Activated CD8-positive, alpha-beta memory T cell treated with anti-CD3 and anti-CD28 coated beads for 48 hours (primary cell): ENCODE data around the gene KCNJ9.
"Not testable (repeated sequence)": the region's sequence is repeated elsewhere in the genome, so short reads cannot be mapped to it uniquely, and the experiment has no call there.

ENCODE experiments used
- DNase-seq, 3 experiments: peaks; one replicate each; pipeline ENCODE4 v3.0.0-alpha.2; 2020; ENCODE audit warnings: low read depth in 2 of 3, low spot score in 2 of 3

Gene KCNJ9

DNA sequence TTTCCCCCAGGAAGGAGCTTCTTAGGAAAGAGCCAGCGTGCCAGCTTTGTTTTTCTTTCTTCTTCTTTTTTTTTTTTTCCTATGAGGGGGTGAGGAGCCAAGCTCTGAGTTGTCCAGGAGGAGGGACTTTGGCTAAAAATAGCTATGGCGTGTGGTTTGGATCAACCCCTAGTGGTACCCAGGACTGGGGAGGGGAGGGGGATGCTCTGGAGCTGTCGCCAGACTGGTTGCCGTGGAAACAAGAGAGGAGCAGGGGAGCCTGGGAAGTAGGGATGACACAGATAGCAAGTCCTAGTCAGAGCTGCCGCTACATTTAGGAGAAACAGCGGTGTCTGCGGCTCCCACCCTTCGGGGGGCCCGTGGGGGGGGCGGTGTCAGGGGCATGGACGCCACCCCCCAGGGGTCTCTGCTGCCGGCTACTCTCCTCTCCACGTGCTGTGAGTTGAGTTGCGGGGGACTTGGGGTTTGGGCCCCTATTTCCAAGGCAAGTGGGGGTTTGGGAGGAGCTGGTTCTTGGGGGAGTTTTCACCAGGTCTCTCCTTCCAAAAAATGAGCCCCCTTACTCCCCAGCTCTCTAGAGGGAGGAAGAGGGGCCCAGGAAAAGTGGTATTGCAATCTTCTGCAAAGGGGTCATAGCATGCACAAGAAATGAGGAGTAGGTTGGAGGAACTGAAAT is at the start of gene KCNJ9:
Gene KCNJ9, plus strand, starts transcription at position 278 of the 676 bp plus-strand sequence. CDS start 2,493 bp downstream, outside the sequence.
- no peak for DNase-seq

DNA sequence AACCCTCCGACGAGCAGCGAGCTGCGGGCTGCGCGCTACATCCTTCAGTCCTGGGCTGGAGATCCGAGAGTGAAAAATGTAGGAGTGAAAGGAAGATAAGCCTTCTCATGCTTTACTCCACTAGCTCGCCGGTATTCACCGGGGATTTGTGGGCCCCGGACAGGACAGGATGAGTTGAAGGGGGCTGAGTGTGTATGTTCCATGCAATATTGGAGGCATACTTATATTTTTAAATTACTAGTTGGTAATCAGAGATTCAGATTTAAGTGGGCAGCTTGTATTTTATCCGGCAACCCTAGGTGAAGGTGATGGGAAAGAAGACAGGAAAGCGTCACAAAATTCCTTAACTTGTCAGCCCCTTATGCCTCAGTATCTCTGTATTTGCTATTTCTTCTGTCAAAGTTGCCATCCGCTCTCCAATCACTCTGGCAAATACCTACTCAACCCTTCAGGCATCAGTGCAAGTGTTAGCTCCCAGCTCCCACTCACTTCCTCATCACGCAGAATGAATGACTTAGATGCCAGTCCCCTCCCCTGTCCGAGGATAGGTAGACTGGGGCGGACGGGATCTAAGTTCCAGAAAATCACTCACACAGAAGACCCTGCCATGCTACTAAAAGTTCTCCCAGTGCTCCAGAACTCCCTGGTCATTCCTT is 49.0 kb upstream of the KCNJ9 start:
- no peak for DNase-seq

DNA sequence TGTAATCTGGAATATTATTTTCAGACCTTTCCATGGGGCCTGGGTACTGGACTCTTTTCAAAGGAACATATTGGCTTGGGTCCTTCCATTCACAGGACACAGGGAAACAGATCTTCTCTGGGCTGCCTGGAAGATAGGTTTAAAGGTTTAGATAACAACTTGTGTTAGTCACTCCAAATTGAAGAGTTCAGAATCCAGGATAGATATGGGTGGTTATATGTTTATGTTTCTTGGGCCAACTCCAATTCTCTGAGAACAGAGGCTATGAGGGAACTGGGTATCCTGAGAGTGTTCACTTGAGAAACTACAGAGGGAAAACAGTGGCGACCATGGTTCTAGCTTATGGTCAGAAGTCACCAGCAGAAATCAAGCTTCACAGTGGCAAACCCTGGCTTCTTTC is 40.9 kb upstream of the KCNJ9 start:
- DNase-seq = no peak

DNA sequence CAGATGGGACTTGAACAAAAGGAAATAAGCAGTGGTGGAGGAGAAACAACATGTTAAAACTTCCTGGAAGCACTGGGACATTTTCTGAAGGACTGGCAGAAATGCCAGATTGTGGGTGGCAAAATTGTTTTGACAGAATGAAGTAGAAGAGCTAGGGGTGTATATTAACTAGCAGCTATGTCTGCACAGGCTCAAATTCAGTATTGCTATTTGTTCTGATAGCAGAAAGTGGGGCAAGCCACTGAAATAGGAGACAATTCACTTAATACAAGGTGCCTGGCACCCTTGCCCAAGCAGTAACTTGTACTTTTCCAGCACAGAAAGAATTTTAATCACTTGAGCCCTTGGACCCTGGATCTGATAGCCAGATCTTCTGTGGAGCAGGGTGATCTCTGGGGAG is 37.8 kb upstream of the KCNJ9 start:
- no peak for DNase-seq

DNA sequence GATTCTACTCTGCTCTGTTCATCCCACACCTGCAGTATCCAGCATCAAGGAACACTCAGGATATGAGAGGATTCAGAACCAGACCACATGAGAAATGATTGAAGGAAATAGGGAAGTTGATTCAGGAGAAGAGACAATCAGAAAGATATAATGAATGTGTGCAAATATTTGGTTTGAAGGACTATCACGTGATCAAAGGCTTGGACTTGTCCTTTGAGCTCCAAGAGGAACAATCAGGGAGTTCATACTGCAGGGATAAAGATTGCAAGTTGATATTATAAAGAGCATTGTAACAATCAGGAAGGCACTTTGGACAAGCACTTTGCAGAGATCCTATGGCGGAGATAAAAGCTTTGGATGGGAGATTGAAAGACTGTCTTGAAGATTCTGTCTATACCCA is 35.7 kb upstream of the KCNJ9 start:
- no peak for DNase-seq

DNA sequence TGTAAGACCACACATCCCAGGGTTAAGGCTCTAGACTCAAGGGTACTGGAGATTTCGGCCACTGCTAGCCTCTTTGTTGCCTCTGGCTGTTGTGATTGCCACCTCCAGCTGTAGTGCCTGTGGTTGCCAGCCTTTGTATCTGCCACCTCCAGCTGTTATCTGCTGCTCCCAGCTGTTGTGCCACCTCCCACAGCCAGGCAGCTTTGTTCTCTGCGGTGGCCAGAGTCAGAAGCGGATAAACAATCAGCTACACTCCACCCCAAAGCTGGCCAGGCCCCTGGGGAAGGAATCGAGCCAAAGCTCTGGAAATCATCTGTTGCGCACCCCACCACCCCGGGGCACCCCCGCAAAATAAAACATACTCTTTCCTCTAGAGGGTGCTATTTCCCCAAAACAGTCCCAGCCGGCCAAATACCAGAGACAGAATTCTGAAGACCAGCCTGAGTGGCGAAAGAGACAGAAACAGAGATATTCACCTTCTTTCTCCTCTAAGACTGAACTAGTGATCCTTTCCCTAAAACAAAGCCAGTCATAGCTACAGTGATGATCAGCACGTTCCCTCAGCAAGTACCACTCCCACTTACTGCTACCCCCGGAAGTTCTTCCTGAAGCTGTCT is 34.7 kb upstream of the KCNJ9 start:
- DNase-seq = no peak

DNA sequence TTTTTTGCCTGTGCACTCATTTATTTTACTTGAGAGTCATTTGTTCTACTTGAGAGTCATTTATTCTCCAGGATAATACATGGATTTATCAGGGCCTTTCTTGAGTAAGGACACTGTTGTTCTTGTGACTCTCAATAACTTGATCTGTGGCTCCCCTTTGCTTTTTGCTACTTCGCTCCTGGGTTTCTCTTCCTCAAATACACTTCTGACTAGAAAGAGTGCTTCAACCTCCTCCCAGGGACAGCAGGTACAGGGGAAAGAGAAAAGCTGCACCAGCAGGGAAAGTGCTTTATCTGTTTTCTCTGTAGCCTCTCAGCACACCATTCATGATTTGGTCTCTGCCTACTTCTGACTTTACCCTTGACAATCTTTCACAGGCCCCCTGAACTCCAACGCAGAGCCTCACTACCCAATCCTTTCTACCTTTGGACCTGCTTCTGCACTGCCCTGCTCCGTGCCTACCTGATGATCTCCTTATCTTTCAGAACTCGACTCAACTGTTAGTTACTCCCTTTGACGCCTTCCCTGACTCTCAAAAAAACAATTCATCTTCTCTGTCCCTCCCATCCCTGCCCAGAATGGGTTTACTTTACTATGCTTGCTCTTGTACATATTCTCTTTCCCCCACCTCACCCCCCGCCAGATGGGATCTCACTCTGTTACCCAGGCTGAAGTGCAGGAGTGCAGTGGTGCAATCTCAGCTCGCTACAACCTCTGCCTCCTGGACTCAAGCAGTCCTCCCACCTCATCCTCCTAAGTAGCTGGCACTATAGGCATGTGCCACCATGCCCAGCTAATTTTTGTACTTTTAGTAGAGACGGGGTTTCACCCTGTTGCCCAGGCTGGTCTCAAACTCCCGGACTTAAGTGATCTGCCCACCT is 34.0 kb upstream of the KCNJ9 start:
- DNase-seq = no peak

DNA sequence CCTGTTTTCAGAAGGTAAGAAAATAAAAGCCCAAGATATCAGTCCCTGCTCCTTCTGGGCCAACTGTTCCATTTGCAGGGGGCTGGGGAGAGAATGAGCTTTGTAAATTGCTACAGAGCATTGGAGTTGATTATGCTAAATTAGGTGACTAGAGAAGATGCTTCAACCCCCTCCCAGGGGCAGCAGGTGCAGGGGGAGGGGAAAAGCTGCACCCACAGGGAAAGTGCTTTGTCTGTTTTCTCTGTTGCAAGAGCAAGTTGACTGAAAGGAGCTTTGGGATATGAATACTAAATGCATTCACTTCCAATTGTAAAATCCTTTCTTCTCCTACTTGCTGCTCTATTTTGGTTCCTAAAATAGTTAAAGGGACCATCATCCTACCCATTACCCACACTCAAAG is 33.0 kb upstream of the KCNJ9 start:
- DNase-seq = no peak

DNA sequence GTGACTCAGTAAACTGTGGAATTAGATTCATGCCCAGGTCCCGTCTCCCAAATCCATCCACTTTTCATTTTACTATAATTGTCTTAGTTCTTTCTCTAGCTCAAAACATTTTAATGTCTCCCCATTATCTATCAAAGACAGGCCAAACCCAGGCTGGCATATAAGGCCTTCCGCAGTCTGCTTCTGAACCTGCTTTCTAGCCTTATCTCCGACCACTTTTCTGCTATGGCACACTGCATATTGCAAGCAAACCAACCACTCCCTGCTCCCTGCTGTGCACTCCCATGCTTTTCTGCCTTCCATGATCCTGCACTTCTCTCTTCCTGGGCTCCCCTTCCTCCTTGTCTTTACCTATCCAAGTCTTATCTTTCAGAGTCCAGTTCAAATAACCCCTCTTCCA is 32.2 kb upstream of the KCNJ9 start:
- DNase-seq = no peak

DNA sequence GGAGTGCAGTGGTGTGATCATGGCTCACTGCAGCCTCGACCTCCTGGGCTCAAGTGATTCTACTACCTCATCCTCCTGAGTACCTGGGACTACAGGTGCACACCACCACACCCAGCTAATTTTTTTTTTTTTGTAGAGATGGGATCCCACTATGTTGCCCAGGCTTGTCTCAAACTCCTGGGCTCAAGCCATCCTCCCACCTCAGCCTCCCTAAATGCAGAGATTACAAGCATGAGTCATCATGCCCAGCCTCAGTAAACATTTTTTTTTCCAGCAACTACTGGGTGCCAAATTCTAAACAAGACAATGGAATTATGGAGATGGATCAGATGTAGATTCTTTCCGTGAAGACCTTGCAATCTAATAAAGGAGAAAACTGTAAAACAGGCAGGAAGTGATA is 31.2 kb upstream of the KCNJ9 start:
- DNase-seq = not testable (repeated sequence)

DNA sequence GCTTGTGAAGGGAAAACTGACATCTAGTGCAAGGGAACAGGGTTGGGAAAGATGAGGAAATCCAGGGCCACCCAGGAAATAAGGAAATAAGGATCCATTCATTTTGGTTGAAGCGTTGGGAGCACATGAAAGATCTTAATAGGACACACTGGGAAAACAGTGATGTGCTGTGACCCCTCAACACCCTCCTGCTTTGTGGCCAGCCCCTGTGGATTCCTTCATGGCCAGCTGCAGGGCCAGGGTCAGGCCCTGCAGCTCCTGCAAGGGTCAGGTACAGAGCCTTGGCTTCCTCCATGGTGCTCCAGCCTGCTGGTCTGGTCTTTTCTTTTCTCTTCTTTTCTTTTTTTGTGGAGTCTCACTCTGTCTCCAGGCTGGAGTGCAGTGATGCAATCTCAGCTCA is 30.7 kb upstream of the KCNJ9 start:
- DNase-seq = no peak

DNA sequence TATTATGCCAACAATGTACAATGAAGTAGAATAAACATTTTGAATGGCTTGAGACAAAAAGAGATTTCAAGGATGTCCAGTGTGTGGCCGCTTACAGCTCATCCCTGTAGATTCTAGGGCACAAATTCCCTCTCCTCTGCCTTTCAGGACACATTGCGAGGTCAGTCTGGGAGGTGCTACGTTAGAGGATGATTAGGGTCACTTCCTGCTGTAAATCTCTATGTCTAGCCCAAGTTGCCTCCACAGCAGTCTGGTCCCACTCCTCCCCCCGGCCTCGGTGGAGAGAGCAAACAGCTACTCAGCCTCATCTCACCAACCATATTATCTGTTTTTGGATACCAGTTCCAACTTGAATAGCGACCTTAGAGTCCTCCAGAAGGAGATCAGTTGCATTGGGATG is 28.4 kb upstream of the KCNJ9 start:
- no peak for DNase-seq

DNA sequence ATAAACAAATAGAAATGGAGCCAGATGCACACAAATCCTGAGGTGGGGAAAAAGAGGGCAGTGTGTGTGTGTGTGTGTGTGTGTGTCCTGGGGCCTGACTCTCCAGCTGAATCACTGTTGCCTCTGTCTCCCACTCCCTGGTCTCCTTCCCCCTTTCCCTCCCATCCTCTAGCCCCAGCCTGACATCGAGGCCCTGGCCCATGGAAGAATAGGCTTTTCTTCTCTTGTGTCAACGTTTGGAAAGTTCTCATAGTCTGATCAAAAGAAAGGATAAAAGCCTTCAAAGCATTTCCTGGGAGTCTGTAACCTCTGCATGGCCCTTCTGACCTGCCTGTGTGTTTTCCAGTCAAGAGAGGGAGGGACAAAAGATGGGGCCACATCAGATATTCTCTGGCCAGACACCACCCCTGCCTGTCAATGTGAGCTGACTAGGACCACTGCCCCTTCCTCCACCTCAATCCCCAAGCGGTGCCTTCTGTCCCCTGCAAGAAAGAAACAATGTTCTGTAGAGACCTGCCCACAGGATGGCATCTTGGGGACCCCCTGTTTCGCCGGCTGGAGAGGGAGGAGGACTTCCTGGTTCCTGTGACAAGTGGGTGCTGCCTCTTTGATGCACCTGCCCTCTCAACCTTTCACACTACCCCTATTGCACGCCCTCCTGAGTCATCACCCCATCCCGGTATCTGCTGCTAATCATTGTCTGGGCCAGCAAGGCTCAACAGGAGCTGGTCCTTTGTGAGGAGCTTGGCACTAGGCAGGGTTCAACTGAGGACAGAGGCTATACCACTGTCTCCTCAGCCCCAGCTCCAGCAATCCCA is 27.6 kb upstream of the KCNJ9 start:
- no peak for DNase-seq

DNA sequence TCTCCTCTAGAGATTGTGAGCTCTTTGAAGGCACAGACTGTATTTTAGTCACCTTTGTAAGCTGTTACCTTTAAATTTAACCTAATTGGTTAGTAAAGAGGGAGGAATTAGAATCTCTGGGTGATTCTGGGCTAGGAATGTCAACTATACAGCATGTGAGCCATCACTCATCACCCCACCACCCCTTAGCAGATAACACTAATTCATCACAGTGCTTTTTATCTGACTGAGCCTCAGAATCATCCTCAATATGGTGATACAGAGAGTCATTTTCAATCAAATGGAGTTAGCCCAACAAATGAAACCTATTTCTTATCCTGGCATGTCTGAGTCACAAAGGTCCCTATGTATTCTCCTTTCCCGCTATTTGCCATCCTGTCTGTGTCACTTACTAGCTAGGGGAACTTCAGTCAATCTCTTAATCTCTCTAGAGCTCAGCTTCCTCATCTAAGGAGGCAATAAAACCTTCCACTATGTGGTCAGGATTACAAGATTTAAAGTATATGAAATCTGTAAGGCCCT is 24.6 kb upstream of the KCNJ9 start:
- DNase-seq = no peak

DNA sequence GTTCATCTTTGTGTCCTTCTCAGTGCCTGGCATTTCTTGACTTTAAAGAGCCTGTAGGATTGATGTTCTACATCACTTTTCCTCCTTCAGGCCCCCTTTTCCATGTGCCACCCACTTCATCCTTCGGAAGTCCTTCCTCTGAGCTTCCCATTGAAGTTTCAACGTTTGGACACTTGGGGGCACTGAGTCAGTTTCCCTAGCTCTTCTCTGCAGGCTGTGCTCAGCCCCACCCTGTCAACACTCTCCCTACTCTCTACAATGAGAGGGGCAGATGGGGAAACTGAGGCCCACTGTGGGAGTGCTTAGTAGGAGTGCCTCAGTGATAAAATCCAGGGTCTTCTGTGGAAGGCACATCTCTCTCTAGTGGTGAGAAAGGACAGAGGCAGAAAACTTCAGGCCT is 23.3 kb upstream of the KCNJ9 start:
- DNase-seq = no peak

DNA sequence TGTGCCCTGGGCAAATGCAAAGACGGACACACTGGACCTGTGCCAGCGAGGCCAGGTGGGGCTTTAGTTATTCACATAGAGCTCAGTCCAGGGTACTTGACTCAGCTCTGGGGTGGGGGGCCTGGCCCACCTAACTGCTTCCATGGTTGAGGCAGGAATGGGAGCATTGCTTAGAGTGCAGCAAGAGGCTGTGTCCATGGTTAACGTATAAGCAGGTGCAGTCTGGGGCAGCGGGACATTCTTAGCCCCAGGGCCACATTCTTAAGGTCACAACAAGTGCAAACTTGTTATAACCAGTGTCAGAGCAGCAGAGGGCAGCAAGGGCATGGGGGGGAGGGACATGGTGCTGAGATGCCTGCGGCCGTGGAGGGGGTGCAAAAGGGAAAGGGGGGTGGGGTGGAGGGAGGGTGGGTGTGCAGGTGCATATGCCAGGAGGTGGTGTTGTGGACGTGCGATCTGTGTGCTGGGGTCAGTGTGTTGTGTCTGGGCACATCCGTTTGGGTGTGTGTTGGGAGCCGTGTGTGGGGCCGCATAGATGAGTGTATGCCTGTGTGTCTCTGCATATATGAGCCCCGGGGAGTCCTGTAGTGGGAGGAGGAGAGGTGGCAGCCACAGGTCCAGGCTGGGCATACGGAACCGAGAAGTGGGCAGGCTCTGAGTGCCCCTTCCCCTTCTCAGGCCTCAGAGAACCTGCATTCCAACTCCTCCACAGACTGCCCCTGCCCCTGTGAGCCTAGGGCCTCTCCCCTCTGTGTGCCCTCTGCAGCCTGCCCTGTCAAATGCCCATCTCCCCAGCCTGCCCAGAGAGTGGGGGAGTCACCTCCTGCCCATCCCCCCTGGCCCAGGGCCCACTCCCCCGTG is 19.7 kb upstream of the KCNJ9 start:
- no peak for DNase-seq

DNA sequence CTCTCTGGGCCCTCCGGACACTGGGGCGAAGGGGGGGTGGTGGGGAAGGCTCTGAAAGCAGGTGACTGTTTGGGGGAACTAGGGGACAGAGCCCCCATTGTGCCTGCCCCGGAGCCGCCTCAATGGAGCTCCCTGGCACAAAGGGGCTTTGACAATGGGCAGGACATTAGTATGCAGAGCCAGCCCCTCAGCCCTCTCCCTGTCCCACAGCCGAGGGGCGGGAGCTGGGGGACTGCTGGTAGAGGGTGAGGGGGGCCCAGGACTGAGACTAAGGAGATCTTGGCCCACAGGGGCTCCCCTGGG is 19.2 kb upstream of the KCNJ9 start:
- DNase-seq = no peak

DNA sequence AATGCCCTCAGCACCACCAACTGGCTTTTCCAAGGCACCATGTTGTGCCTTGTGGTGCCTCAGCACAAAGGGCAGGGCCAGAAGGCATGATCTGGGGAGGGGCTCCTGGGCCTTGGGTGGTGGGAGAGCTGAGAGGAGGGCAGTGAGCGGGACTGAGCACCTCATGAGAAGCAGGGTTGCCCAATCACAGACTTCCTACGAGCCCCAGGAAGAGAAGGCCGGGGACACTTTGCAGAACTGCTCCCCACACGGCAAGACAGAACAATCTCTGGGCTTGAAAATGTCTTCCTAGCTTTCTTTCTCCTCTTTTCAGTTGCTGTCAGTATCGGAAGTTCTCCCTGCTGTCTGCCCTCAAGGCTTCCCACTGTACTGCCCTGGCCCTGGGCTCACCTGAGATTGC is 18.2 kb upstream of the KCNJ9 start:
- DNase-seq = no peak

DNA sequence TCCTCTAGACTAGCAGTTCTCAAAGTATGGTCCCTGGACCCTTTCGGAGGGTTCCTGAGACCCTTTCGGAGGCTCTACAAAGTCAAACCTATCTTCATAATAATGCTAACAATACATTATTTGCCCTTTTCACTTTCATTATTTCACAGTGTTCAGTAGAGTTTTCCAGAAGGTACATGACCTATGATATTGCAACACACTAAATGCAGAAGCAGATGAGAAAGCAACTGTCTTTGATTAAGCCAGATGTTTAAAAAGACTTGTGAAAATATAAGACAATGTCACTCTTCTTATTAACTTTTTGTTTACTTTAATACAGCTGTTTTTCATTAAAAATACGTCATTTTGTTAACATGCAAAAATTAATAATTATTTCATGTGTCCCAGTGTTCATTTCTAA is 17.2 kb upstream of the KCNJ9 start:
- no peak for DNase-seq

DNA sequence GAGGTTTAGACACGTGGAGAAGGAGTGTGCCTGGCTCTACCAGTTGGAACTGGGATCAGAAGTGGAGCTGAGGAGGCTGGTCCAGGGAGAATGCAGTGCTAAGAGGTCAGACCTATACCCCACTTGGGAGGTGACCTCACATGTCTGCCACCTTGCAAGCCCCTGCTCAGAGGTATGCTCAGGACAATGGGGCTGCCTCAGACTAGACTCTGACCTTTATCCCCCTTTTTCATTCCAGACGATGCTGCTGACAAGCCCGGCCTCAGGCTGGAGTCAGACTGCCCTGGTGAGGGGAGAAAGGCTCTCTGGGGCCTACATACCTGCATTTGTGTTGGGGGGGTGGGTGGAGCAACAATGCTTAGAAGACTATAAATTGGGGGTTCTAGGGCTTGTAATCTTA is 16.6 kb upstream of the KCNJ9 start:
- DNase-seq = no peak
